ENCODE data around the gene PRDM16. TPM values are rescaled to one million over a fixed set of nuclear protein-coding genes. Genes with fewer than 3 reads are reported as not detected.

The PRDM16 gene
- total and polyA plus RNA-seq, 2 of the 4 experiments (the other 2 are of a cell fraction), result 0.02 TPM; not detected in 1

- Histone ChIP-seq H3K27me3 (ENCODE audit: control insufficient read depth, insufficient read depth, low read length) (peaks cover 9% of the 10 kb centered on the region), H3K36me3 (ENCODE audit: control insufficient read depth, insufficient read depth, low read length) (no peaks in the 10 kb centered on the region), H2BK20ac (ENCODE audit: low read depth, low read length) (no peak overlapping the region), H3K4me3 (ENCODE audit: insufficient read depth, low read depth, low read length) (no peak overlapping the region), H3K9me3 (ENCODE audit: control insufficient read depth, insufficient read depth, low read length) (no peaks in the 10 kb centered on the region), H3K27ac (ENCODE audit: insufficient read depth, low read length) (no peak overlapping the region), H3K14ac (replicated peaks; ENCODE audit: low read depth, low read length) (no peak overlapping the region), H2AK9ac (replicated peaks; ENCODE audit: low read depth, low read length, poor library complexity) (no peak overlapping the region), H3K9ac (ENCODE audit: low read depth, low read length) (no peak overlapping the region), H3K4me1 (ENCODE audit: control insufficient read depth, insufficient read depth, low read length) (no peaks in the 10 kb centered on the region), H3K4me2 (ENCODE audit: low read depth, low read length) (no peak overlapping the region), H2BK5ac (ENCODE audit: low read depth, low read length, poor library complexity, severe bottlenecking) (no peak overlapping the region), H4K91ac (ENCODE audit: insufficient read depth, low read depth, low read length) (no peak overlapping the region), H3K4ac (ENCODE audit: low read depth, low read length) (no peak overlapping the region), H2AK5ac (ENCODE audit: low read depth, low read length) (no peak overlapping the region), H3K18ac (ENCODE audit: low read depth, low read length) (no peak overlapping the region), H3K79me1 (ENCODE audit: low read depth in 1 of 2, low read length in 2 of 2) (no peaks in the 10 kb centered on the region), H2BK15ac (ENCODE audit: low read depth, low read length) (no peak overlapping the region), H3K9me1 (ENCODE audit: insufficient read depth, low read length) (no peaks in the 10 kb centered on the region), H4K20me1 (ENCODE audit: insufficient read depth, low read length) (no peaks in the 10 kb centered on the region), H3K23ac (ENCODE audit: low read depth, low read length) (no peak overlapping the region), H4K8ac (ENCODE audit: low read depth in 2 of 2, low read length in 2 of 2) (no peak overlapping the region), H2BK120ac (ENCODE audit: low read depth, low read length) (no peak overlapping the region), H3K56ac (ENCODE audit: extremely low read depth, insufficient read depth, low read length) (no peak overlapping the region), H2AFZ (replicated peaks; ENCODE audit: low read length, poor library complexity) (no peak overlapping the region), H4K5ac (ENCODE audit: low read depth, low read length) (no peak overlapping the region)
- in situ Hi-C loops (cut with MboI; ENCODE audit: low sequenced_read_pairs) (no loop called here), intact Hi-C loops (cut with micrococcal nuclease) (no loop called here), dilution Hi-C loops (cut with HindIII; ENCODE audit: low sequenced_read_pairs, unreplicated experiment) (no loop called here)
- DNase-seq (no peak), ATAC-seq (ENCODE audit: low read depth) (no peak)
- POLR2A ChIA-PET (ENCODE audit: unreplicated experiment), result no interaction called here
- no TSS peak for BruUV-seq (replicated peaks)
- CTCF ChIA-PET, result no interaction called here
- WGBS, 2 experiments (ENCODE audit: extremely low coverage in 2 of 2, insufficient read length in 1 of 2), result 84% methylated on average over 14 of the region's 25 CpGs; no CpG with 5 or more reads in 1 of the 2 experiments
- TF ChIP-seq RFX5 (IDR thresholded peaks at IDR 0.05; ENCODE audit: low read depth, low read length), result no peak
- TF ChIP-seq CTCF (conservative IDR thresholded peaks at IDR 0.05; ENCODE audit: low read depth, low read length), result no peak
- no peak for TF ChIP-seq POLR2A (IDR thresholded peaks at IDR 0.05; ENCODE audit: low read depth, low read length)
- TF ChIP-seq BHLHE40 (IDR thresholded peaks at IDR 0.05; ENCODE audit: low read depth, low read length), result no peak
- no peak for TF ChIP-seq CHD1 (IDR thresholded peaks at IDR 0.05; ENCODE audit: low read depth, low read length)
- no peak for TF ChIP-seq RAD21 (IDR thresholded peaks at IDR 0.05; ENCODE audit: low read length)
- TF ChIP-seq NFE2L2 (IDR thresholded peaks at IDR 0.05; ENCODE audit: low read depth, low read length), result no peak
- no peak for TF ChIP-seq FOS (IDR thresholded peaks at IDR 0.05; ENCODE audit: low read depth, low read length)
- no peak for TF ChIP-seq USF2 (IDR thresholded peaks at IDR 0.05; ENCODE audit: low read depth, low read length)
- TF ChIP-seq RCOR1 (IDR thresholded peaks at IDR 0.05; ENCODE audit: insufficient replicate concordance, low read length), result no peak
Observed at GRCh38 chr1:3287656-3288160, 218.7 kb downstream of the PRDM16 start.
